ENCODE data around the gene IL17REL.

GRCh38 chr22:49965091-49966040 is 47.2 kb downstream of the IL17REL start:
- TF ChIP-seq CTCF (IDR thresholded peaks at IDR 0.05; ENCODE audit: low read length) = no peak
- no peak for TF ChIP-seq EZH2 (IDR thresholded peaks at IDR 0.05; ENCODE audit: borderline replicate concordance, low read length)

All from OCI-LY1 (cell line).